HG03196 (cell line): ENCODE measurements around the gene ARHGEF37.
"Not testable (repeated sequence)": the region's sequence is repeated elsewhere in the genome, so short reads cannot be mapped to it uniquely, and the experiment has no call there.

Source experiments
- ATAC-seq: cut with Tn5 transposase; IDR thresholded peaks from one replicate; pipeline ENCODE4 v1.9.1; 2021; ENCODE audit not compliant: unreplicated experiment

The ARHGEF37 gene

DNA sequence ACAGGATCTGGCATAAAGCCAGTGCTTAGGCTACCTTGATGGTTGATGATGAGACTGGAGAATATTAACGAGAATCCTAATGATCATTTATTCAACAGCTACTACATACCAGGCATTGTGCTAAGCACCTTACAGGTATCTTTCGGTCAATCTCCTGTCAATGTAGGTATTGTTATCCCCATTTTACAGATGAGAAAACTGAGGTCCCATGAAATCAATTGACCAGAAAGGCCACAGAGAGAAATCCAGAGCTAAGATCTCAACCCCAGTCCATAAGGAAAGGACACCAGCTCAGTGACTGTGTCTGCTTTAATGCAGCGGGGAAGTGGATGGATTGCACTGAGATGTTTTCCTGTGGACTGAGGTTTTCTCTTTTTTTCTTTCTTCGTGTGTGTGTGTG lies 63.3 kb downstream of the ARHGEF37 start:
- ATAC-seq: no peak

GRCh38 chr5:149645236-149645635 lies 63.9 kb downstream of the ARHGEF37 start:
- ATAC-seq: no peak

DNA sequence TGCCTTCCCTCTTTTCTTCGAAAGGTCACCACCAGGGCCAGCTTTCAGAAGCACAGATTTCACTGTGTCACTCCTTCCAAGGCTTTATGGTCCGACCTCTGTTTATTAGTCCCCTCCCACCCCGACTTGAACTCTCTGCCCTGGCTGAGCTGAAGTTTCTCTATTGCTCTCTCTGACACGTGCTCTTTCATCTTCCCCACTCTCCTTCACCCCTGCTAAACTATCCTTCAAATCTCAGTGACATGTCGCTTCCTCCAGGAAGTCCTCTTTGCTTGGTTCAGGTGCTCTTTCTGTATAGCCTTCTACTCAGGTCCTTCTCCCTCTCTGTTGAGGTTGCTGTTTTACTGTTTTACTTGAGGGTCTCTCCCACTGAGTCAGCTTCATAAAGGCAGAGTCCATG lies 64.4 kb downstream of the ARHGEF37 start:
- ATAC-seq: no peak

DNA sequence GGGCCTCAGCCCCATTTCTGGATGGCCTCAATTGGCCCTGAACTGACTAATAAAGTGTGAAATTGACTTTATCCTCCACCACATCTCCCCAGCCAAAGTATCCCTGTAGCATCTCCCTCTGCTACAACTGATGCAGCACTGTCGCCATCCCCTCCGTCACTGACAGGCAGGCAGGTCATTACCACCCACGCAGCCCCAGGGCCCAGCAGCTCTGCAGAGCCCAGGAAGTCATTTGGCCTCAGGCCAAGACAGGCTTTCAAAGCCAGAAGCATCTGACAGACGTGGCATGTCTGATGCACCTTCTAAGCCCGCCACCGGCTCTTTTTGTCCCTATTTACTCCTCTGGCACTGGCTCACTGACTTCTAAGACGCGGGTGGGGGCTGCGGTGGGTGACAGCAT lies 65.3 kb downstream of the ARHGEF37 start:
- ATAC-seq: no peak

- no peak for ATAC-seq
These were observed 66.0 kb downstream of the ARHGEF37 start for GRCh38 chr5:149647334-149647733.

- ATAC-seq: not testable (repeated sequence)
These were observed 67.4 kb downstream of the ARHGEF37 start for GRCh38 chr5:149648464-149649393.

DNA sequence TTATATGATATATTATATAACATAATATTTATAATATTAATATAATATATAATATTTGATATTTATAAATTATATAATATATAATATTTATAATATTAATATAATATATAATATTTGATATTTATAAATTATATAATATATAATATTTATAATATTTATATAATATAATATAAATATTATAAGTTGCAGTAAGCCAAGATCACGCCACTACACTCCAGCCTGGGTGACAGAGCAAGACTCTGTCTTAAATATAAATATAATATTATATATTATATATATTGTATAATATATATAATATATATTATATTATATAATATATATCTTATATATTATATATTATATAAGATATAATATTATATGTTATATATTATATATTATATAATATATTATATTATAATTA lies 68.4 kb downstream of the ARHGEF37 start:
- not testable (repeated sequence) for ATAC-seq

DNA sequence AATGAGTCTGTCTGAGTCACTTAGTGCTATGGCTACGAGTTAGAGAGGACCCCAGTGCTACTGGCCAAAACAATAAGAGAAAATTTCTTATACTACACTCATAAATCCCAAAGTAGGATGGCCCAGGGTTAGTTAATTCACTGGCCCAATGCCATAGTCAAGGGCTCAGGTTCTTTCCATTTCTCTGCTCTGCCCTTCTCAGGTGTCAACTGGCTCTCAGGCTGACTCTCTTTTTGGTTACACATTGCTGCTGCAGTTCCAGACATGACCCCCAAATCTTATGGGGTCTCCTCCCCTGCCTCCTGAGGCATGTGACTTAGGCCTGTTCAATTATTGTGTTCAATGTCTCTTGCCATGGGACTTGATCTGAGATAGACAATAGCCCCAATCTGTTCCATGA lies 70.4 kb downstream of the ARHGEF37 start:
- no peak for ATAC-seq

DNA sequence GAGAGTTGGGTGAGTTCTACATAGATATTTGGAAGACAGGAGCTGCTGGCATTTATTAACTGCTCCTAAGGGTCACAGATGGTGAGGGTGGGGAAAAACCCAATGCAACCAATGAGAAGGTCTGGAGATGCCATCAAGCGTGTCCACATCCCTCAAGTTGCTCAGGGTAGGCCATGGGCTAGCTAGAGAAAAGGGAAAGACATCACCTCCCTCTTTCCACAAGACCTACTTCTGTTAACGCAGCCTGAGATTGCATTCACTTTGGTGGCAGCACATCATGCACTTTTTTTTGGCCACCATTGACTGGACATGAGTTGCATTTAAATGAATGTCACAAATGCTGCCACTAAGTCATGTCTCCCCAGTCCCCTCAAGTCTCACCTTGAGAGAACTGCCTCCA lies 71.4 kb downstream of the ARHGEF37 start:
- ATAC-seq: no peak

- ATAC-seq: no peak
These were observed 72.9 kb downstream of the ARHGEF37 start for GRCh38 chr5:149654231-149654630.

DNA sequence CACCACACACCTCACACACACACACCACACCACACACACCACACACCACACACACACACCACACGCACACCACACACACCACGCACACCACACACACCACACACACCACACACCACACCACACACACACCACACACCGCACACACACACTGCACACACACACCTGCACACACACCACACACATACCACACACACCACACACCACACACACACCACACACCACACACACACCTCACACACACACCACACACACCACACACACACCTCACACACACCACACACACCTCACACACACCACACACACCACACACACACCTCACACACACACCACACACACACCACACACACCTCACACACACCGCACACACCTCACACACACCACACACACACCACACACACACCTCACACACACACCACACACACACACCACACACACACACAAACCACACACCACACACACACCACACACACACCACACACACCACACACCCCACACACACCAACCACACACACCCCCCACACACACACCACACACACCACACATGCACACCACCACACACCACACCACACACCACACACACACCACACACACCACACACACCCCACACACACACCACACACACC lies 73.7 kb downstream of the ARHGEF37 start:
- no peak for ATAC-seq

- ATAC-seq: no peak
These were observed 75.4 kb downstream of the ARHGEF37 start for GRCh38 chr5:149656576-149657182.

- ATAC-seq: no peak
These were observed 76.0 kb downstream of the ARHGEF37 start for GRCh38 chr5:149657324-149657723.

DNA sequence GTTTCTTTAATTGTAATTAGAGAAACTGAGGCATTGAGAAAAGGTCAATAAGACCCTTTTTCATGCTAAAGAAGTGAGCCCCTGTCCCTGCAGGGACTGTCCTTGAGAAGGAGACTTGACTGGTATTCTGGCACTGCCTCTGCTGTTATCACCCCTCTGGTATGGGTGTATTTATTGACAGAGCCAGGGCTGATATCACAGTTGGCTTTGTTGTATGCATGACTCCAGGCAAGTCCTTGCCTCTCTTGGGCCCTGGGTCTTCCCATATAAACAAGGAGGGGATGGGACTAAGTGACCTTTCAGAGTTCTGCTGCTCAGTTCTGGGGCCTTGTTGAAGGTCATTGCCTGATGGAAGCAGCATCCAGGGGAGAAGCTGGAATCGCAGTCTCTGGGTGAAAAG lies 77.0 kb downstream of the ARHGEF37 start:
- ATAC-seq: no peak

DNA sequence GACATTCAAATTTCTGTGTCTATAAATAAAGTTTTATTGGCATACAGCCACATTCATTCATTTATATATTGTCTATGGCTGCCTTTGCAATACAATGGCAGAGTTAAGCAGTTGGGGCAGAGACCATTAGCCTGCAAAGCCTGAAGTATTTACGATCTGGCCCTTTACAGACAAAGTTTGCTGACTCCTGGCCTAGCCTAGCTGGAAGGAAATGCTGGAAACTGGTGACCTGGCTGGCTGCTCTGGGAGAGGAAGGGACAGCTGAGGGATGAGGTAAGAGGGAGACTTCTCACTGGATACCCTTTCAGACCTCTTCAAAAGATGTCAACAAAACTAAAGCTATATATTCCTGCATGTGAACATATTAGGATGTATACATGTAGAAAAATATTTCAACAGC lies 82.8 kb downstream of the ARHGEF37 start:
- no peak for ATAC-seq

- ATAC-seq: no peak
These were observed 83.5 kb downstream of the ARHGEF37 start for GRCh38 chr5:149664666-149665415.

GRCh38 chr5:149665416-149666175 lies 84.3 kb downstream of the ARHGEF37 start:
- no peak for ATAC-seq

- ATAC-seq: no peak
These were observed 85.0 kb downstream of the ARHGEF37 start for GRCh38 chr5:149666212-149666852.

DNA sequence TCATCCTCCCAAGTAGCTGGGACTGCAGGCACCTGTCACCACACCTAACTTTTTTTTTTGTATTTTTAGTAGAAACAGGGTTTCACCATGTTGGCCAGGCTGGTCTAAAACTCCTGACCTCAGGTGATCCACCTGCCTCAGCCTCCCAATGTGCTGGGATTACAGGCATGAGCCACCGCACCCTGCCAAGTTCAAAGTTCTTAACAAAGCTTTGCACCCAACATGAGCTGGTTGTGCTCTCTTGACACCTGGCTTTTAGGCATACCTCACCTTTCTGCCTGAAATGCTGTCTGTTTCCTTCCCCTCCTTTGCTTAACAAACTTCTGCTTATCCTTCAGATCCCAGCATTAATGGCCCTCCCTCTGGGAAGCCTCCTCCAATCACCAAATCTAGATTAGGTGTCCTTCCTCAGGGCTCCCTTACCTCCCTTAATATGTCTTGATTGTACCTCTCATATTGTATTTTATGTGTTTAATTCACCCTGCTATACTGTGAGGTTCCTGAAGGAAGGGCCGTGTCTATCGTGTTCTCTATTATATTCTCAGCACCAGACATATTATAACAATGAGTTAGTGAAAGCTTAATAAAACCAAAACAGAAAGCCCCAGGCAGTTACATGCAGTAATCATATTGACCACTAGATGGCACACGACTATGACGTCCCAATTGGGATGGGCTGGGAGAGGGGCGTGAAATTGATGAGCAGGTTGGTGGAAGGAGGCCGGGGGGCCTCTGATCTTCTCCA lies 86.0 kb downstream of the ARHGEF37 start:
- ATAC-seq: no peak
